Liver (tissue), 9 donors: ENCODE results near the gene SLC38A10. TPM values are rescaled to one million over a fixed set of nuclear protein-coding genes. Genes with fewer than 3 reads are reported as not detected.

Experiments used
- DNase-seq: peaks from one replicate; pipeline ENCODE4 v3.0.0-alpha.2; 2017; ENCODE audit warnings: low spot score
- H3K27ac ChIP-seq, 2 donors: one replicate each; pipeline ENCODE4 v1.7.0; 2013; ENCODE audit warnings: inconsistent platforms in 2 of 2, low read length in 2 of 2, control low read depth in 1 of 2, low read depth in 1 of 2, mild to moderate bottlenecking in 1 of 2
- H3K27me3 ChIP-seq, 4 donors: one replicate each; pipeline versions ENCODE4 v1.6.1 to v1.7.0; 2013; ENCODE audit warnings: low read length in 3 of 4, inconsistent platforms in 1 of 4, mild to moderate bottlenecking in 1 of 4, moderate library complexity in 1 of 4; ENCODE audit not compliant: control insufficient read depth in 4 of 4, insufficient read depth in 4 of 4
- H3K36me3 ChIP-seq, 4 donors: one replicate each; pipeline versions ENCODE4 v1.6.1 to v1.7.0; 2013; ENCODE audit warnings: low read length in 3 of 4, mild to moderate bottlenecking in 3 of 4, low read depth in 1 of 4, moderate library complexity in 1 of 4; ENCODE audit not compliant: control insufficient read depth in 4 of 4, insufficient read depth in 3 of 4
- H3K4me1 ChIP-seq, 4 donors: one replicate each; pipeline versions ENCODE4 v1.6.1 to v1.7.0; 2013; ENCODE audit warnings: low read length in 3 of 4, mild to moderate bottlenecking in 3 of 4, moderate library complexity in 1 of 4; ENCODE audit not compliant: control insufficient read depth in 4 of 4, insufficient read depth in 4 of 4
- H3K4me3 ChIP-seq, 3 donors: one replicate each; pipeline versions ENCODE4 v1.6.1 to v1.7.0; 2013; ENCODE audit warnings: low read length in 3 of 3, control low read depth in 1 of 3, low read depth in 1 of 3, mild to moderate bottlenecking in 1 of 3
- H3K9ac ChIP-seq, 2 donors: one replicate each; pipeline ENCODE4 v1.7.0; 2013; ENCODE audit warnings: low read length in 2 of 2, mild to moderate bottlenecking in 2 of 2, moderate library complexity in 2 of 2, control low read depth in 1 of 2, low read depth in 1 of 2
- H3K9me3 ChIP-seq, 4 donors: one replicate each; pipeline versions ENCODE4 v1.6.1 to v1.7.0; 2013; ENCODE audit warnings: low read length in 3 of 4; ENCODE audit not compliant: control insufficient read depth in 4 of 4
- EGR1 ChIP-seq, 2 donors: IDR thresholded peaks; 2 replicates each; pipeline ENCODE4 v1.6.1; 2016 to 2018; ENCODE audit warnings: antibody characterized with exemption in 2 of 2, low read depth in 2 of 2
- FOXA1 ChIP-seq: IDR thresholded peaks from 2 replicates; pipeline ENCODE4 v1.6.1; 2016; ENCODE audit warnings: antibody characterized with exemption
- HNF4A ChIP-seq, 2 donors: conservative IDR thresholded peaks; 2 replicates each; pipeline ENCODE4 v1.6.1; 2016; ENCODE audit warnings: antibody characterized with exemption in 2 of 2, mild to moderate bottlenecking in 2 of 2
- JUND ChIP-seq, 2 donors: IDR thresholded peaks; 2 replicates each; pipeline ENCODE4 v1.6.1; 2016; ENCODE audit warnings: antibody characterized with exemption in 2 of 2
- NR2F2 ChIP-seq: IDR thresholded peaks from 2 replicates; pipeline ENCODE4 v1.6.1; 2016; ENCODE audit warnings: antibody characterized with exemption
- RAD21 ChIP-seq, 2 donors: IDR thresholded peaks; 2 replicates each; pipeline ENCODE4 v1.6.1; 2016; ENCODE audit warnings: antibody characterized with exemption in 2 of 2, mild to moderate bottlenecking in 2 of 2
- RXRA ChIP-seq, 2 donors: IDR thresholded peaks; 2 replicates each; pipeline ENCODE4 v1.6.1; 2017 to 2018; ENCODE audit warnings: antibody characterized with exemption in 2 of 2, mild to moderate bottlenecking in 1 of 2
- SP1 ChIP-seq: IDR thresholded peaks from 2 replicates; pipeline ENCODE4 v1.6.1; 2018; ENCODE audit warnings: antibody characterized with exemption, mild to moderate bottlenecking
- TAF1 ChIP-seq: conservative IDR thresholded peaks from 2 replicates; pipeline ENCODE4 v1.6.1; 2016; ENCODE audit warnings: antibody characterized with exemption, mild to moderate bottlenecking
- YY1 ChIP-seq: IDR thresholded peaks from 2 replicates; pipeline ENCODE4 v1.6.1; 2016; ENCODE audit warnings: antibody characterized with exemption, mild to moderate bottlenecking
- WGBS: extraction: QIAGEN DNeasy Blood & Tissue Kit; methylation state at CpG from one replicate; pipeline ENCODE4 v1.1.7; 2013; 5-methylcytosine and 5-hydroxymethylcytosine counted together
- polyA plus RNA-seq, 2 donors: library from polyadenylated mRNA; stranded (reverse) in 1 of 2; unstranded in 1 of 2; fragments of 200-250 nt in 1 of 2; fragments of >200 nt in 1 of 2; fragmentation: Nextera tagmentation in 1 of 2; extraction: Ambion mirVana in 1 of 2; gene quantifications; one replicate each; pipeline versions ENCODE4 v1.2.1 to v1.2.3, GENCODE V29; 2013 to 2015
- total RNA-seq, 2 donors: library from RNA; depleted of rRNA; stranded (reverse); fragments of >200 nt; gene quantifications; one replicate each; pipeline ENCODE4 v1.2.3, GENCODE V29; 2014
- TF ChIP-seq, protein P1 (sequence below): fragments of 150-350 bp; IDR thresholded peaks from 2 replicates; pipeline ENCODE4 v1.5.1; 2017; ENCODE audit warnings: improper control_type of control experiment, low read depth, low read length; ENCODE audit not compliant: missing input control
- TF ChIP-seq, protein P2 (sequence below): IDR thresholded peaks from 2 replicates; pipeline ENCODE4 v1.6.1; 2016; ENCODE audit warnings: antibody characterized with exemption
- TF ChIP-seq, protein P3 (sequence below): IDR thresholded peaks from 2 replicates; pipeline ENCODE4 v1.6.1; 2016; ENCODE audit warnings: antibody characterized with exemption, mild to moderate bottlenecking
- TF ChIP-seq, protein P4 (sequence below): IDR thresholded peaks from 2 replicates; pipeline ENCODE4 v1.6.1; 2016; ENCODE audit warnings: antibody characterized with exemption
- donor health status: healthy.
- donor health status: healthy.
- donor health status: healthy.
- donor health status: healthy.
- donor health status: healthy.

Gene SLC38A10
- total and polyA plus RNA-seq, 4 donors, result 29.3 to 117 (median 54.7) TPM

DNA sequence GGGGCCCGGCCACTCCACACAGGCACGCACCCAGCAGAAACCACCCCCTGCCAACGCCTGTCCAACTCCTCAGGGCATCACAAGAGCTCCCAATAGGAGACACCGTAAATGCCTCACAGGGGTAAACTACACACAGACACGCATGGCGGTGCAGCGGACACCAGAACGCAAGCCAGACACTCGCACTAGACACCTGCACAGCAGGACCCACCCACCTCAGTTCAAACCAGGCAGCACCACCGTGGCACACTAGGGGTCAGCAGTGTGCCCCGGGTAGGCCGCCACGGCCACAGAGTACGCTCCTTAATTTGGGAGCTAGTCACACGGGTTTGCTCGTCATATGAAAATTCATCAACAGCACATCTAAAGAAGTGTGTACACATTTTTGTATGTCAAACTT lies 3.4 kb downstream of the SLC38A10 start:
- no peaks in the 10 kb centered on the region for H3K9me3 ChIP-seq
- H3K4me1 ChIP-seq, result peaks cover 5 to 36% (median 26%) of the 10 kb centered on the region in 4 donors
- WGBS, result 28% methylated on average over 16 of the region's 16 CpGs
- no peak overlapping the region for H3K4me3 ChIP-seq
- H3K27me3 ChIP-seq, result no peaks in the 10 kb centered on the region
- no peak overlapping the region for H3K27ac ChIP-seq
- peaks cover 7 to 21% (median 16%) of the 10 kb centered on the region in 4 donors for H3K36me3 ChIP-seq
- DNase-seq, result peak; percentile 71
- TF ChIP-seq RXRA (IDR thresholded peaks at IDR 0.05), result peak; percentile 21 to 82
- TF ChIP-seq RAD21 (IDR thresholded peaks at IDR 0.05), result peak; percentile 89 to 93
- TF ChIP-seq SP1, result peak; percentile 40
- peak; percentile 11 to 61 for TF ChIP-seq HNF4A (conservative IDR thresholded peaks at IDR 0.05)
- TF ChIP-seq, protein P1, sequence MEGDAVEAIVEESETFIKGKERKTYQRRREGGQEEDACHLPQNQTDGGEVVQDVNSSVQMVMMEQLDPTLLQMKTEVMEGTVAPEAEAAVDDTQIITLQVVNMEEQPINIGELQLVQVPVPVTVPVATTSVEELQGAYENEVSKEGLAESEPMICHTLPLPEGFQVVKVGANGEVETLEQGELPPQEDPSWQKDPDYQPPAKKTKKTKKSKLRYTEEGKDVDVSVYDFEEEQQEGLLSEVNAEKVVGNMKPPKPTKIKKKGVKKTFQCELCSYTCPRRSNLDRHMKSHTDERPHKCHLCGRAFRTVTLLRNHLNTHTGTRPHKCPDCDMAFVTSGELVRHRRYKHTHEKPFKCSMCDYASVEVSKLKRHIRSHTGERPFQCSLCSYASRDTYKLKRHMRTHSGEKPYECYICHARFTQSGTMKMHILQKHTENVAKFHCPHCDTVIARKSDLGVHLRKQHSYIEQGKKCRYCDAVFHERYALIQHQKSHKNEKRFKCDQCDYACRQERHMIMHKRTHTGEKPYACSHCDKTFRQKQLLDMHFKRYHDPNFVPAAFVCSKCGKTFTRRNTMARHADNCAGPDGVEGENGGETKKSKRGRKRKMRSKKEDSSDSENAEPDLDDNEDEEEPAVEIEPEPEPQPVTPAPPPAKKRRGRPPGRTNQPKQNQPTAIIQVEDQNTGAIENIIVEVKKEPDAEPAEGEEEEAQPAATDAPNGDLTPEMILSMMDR, result peak; percentile 79
- TF ChIP-seq FOXA1, result no peak
- H3K9ac ChIP-seq, result no peak overlapping the region

DNA sequence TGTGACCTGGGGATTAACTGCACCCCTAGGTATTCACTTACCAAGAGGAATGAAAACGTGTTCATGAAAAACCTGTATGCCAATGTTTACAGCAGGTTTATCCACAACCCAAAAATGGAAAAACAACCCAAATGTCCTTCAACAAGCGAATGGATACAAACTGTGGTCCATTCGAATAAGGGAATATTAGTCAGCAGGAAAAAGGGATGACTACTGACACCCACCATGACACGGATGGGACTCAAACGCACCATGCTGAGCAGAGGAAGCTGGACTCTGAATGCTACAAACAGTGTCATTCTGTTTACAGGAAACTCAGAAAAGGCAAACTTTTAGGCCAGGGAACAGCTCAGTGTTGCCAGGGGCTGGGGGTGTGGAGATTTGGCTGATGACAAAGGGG lies 4.9 kb downstream of the SLC38A10 start:
- peaks cover 2 to 38% (median 24%) of the 10 kb centered on the region in 4 donors for H3K4me1 ChIP-seq
- 93% methylated on average over 5 of the region's 5 CpGs for WGBS

More for the DNA sequence above, 4.9 kb downstream of the SLC38A10 start:
- Histone ChIP-seq H3K9ac (no peak overlapping the region), H3K36me3 (peaks cover 9 to 21% (median 16%) of the 10 kb centered on the region in 4 donors), H3K9me3 (no peaks in the 10 kb centered on the region), H3K27ac (no peak overlapping the region), H3K4me3 (no peak overlapping the region), H3K27me3 (no peaks in the 10 kb centered on the region)
- no peak for TF ChIP-seq YY1
- TF ChIP-seq, protein P2, sequence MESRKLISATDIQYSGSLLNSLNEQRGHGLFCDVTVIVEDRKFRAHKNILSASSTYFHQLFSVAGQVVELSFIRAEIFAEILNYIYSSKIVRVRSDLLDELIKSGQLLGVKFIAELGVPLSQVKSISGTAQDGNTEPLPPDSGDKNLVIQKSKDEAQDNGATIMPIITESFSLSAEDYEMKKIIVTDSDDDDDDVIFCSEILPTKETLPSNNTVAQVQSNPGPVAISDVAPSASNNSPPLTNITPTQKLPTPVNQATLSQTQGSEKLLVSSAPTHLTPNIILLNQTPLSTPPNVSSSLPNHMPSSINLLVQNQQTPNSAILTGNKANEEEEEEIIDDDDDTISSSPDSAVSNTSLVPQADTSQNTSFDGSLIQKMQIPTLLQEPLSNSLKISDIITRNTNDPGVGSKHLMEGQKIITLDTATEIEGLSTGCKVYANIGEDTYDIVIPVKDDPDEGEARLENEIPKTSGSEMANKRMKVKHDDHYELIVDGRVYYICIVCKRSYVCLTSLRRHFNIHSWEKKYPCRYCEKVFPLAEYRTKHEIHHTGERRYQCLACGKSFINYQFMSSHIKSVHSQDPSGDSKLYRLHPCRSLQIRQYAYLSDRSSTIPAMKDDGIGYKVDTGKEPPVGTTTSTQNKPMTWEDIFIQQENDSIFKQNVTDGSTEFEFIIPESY, result no peak
- TF ChIP-seq, protein P3, sequence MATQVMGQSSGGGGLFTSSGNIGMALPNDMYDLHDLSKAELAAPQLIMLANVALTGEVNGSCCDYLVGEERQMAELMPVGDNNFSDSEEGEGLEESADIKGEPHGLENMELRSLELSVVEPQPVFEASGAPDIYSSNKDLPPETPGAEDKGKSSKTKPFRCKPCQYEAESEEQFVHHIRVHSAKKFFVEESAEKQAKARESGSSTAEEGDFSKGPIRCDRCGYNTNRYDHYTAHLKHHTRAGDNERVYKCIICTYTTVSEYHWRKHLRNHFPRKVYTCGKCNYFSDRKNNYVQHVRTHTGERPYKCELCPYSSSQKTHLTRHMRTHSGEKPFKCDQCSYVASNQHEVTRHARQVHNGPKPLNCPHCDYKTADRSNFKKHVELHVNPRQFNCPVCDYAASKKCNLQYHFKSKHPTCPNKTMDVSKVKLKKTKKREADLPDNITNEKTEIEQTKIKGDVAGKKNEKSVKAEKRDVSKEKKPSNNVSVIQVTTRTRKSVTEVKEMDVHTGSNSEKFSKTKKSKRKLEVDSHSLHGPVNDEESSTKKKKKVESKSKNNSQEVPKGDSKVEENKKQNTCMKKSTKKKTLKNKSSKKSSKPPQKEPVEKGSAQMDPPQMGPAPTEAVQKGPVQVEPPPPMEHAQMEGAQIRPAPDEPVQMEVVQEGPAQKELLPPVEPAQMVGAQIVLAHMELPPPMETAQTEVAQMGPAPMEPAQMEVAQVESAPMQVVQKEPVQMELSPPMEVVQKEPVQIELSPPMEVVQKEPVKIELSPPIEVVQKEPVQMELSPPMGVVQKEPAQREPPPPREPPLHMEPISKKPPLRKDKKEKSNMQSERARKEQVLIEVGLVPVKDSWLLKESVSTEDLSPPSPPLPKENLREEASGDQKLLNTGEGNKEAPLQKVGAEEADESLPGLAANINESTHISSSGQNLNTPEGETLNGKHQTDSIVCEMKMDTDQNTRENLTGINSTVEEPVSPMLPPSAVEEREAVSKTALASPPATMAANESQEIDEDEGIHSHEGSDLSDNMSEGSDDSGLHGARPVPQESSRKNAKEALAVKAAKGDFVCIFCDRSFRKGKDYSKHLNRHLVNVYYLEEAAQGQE, result no peak
- TF ChIP-seq EGR1 (IDR thresholded peaks at IDR 0.05; ENCODE audit: low read depth in 2 of 2), result no peak
- TF ChIP-seq RAD21 (IDR thresholded peaks at IDR 0.05), result no peak
- TF ChIP-seq, protein P4, sequence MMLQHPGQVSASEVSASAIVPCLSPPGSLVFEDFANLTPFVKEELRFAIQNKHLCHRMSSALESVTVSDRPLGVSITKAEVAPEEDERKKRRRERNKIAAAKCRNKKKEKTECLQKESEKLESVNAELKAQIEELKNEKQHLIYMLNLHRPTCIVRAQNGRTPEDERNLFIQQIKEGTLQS, result no peak
- no peak for TF ChIP-seq TAF1
- TF ChIP-seq FOXA1, result no peak
- no peak for TF ChIP-seq JUND (IDR thresholded peaks at IDR 0.05)
- TF ChIP-seq, protein P1, result no peak
- TF ChIP-seq NR2F2, result no peak
- no peak for TF ChIP-seq HNF4A (conservative IDR thresholded peaks at IDR 0.05)
- DNase-seq, result no peak
